Ovary (tissue), 10 donors: ENCODE data around the gene MEG3. TPM values are rescaled to one million over a fixed set of nuclear protein-coding genes. Genes with fewer than 3 reads are reported as not detected.

ENCODE experiments used
- DNase-seq, 5 donors: peaks; one replicate each; pipeline ENCODE4 v3.0.0-alpha.2; 2019 to 2020
- H3K27ac ChIP-seq, 2 donors: fragments of 200-600 bp; one replicate each; pipeline versions ENCODE4 v1.5.1 to v1.8.0; 2019 to 2022
- H3K27me3 ChIP-seq: fragments of 200-600 bp; one replicate; pipeline ENCODE4 v1.8.0; 2022
- H3K36me3 ChIP-seq: fragments of 200-600 bp; sonication (generic); one replicate; pipeline ENCODE4 v1.5.1; 2019
- H3K4me1 ChIP-seq: one replicate; pipeline ENCODE4 v1.8.1; 2013; ENCODE audit warnings: mild to moderate bottlenecking, moderate library complexity; ENCODE audit not compliant: insufficient read depth
- H3K4me3 ChIP-seq: fragments of 200-600 bp; sonication (generic); one replicate; pipeline ENCODE4 v1.5.1; 2017
- H3K9me3 ChIP-seq, 2 donors: fragments of 200-600 bp in 1 of 2; sonication (generic) in 1 of 2; one replicate each; pipeline versions ENCODE4 v1.5.1 to v1.8.1; 2013 to 2019; ENCODE audit warnings: mild to moderate bottlenecking in 1 of 2, moderate library complexity in 1 of 2
- EP300 ChIP-seq: sonication (generic); formaldehyde crosslinking; IDR thresholded peaks from one replicate; pipeline ENCODE4 v1.6.1; 2017; ENCODE audit warnings: antibody characterized with exemption
- POLR2A ChIP-seq: fragments of 450-650 bp; IDR thresholded peaks from one replicate; pipeline ENCODE4 v1.6.1; 2017; ENCODE audit warnings: antibody characterized with exemption, mild to moderate bottlenecking, moderate library complexity
- whole genome bisulfite sequencing, 3 donors: extraction: QIAGEN DNeasy Blood & Tissue Kit in 1 of 3; methylation state at CpG; one replicate each; pipeline versions ENCODE4 v1.1.5 to v1.1.7; 2013 to 2017; 5-methylcytosine and 5-hydroxymethylcytosine counted together
- intact Hi-C, 4 donors: fragments of 100-400 bp; cut with DNase I; formaldehyde crosslinking; loops; one replicate each; pipeline versions ENCODE4 v1.11.0 to v1.15.1; 2022 to 2023
- long read RNA-seq, 3 donors: library from polyadenylated mRNA in 2 of 3; unstranded in 2 of 3; transcript quantifications; one replicate each; pipeline ENCODE4 v2.0.0 and lab custom pipeline, GENCODE V29; 2021 to 2026
- polyA plus RNA-seq, 2 donors: library from polyadenylated mRNA; stranded (reverse); fragments of 200-250 nt in 1 of 2; fragments of 350-450 nt in 1 of 2; fragmentation: Illumina TruSeq in 1 of 2; extraction: RNeasy Lipid Tissue Mini Kit (QIAGEN cat#74804) in 1 of 2; gene quantifications; one replicate each; pipeline ENCODE4 v1.2.3, GENCODE V29; 2013 to 2014
- total RNA-seq, 7 donors: library from RNA; depleted of rRNA in 2 of 7; stranded (reverse); fragments of >200 nt in 2 of 7; fragmentation: NEBNext Ultra II Directional in 3 of 7; extraction: Animal tissue kit (Norgen Biotek cat#: 25700) in 3 of 7; gene quantifications; one replicate each; pipeline versions ENCODE4 v1.1.0 to v1.2.4, GENCODE V29; 2016 to 2023
- TF ChIP-seq, protein P1 (sequence below), 3 donors: fragments of 450-650 bp in 2 of 3; fragments of 200-600 bp in 1 of 3; IDR thresholded peaks; one replicate each; pipeline versions ENCODE4 v1.5.1 to v1.8.0; 2016 to 2022; ENCODE audit warnings: antibody characterized with exemption in 3 of 3, mild to moderate bottlenecking in 1 of 3
- donor health status: DM: no; HTN: no; CAD: no; lungs with moderate emphysema.
- donor health status: DM: no; HTN: no; CAD: no.
- donor health status: Bipolar disorder and iron deficiency.
- donor health status: DM: yes; HTN: yes; CAD: no.
- donor health status: DM: no; HTN: no; CAD: no.
- donor health status: DM: yes; HTN: yes; CAD: no.

Gene MEG3
- 1,000 to 10,000 TPM in 3 of 7 donors, 100 to 1,000 TPM in 4; 186 to 1,950 (median 421) TPM for total RNA-seq
- 100 to 1,000 TPM; 196 to 293 TPM for polyA plus RNA-seq
- long read RNA-seq, donor 1, full-length matches to known transcripts = 1,327 of 1,565 reads
- long read RNA-seq, donor 1, partial matches to known transcripts = 96 of 1,565 reads
- long read RNA-seq, donor 1, other reads (novel, unspliced or antisense) = 142 of 1,565 reads
- long read RNA-seq, donor 2, full-length matches to known transcripts = 98 of 126 reads
- long read RNA-seq, donor 2, partial matches to known transcripts = 11 of 126 reads
- long read RNA-seq, donor 2, other reads (novel, unspliced or antisense) = 17 of 126 reads
- long read RNA-seq, donor 3, full-length matches to known transcripts = 661 of 797 reads
- long read RNA-seq, donor 3, partial matches to known transcripts = 40 of 797 reads
- long read RNA-seq, donor 3, other reads (novel, unspliced or antisense) = 96 of 797 reads

DNA sequence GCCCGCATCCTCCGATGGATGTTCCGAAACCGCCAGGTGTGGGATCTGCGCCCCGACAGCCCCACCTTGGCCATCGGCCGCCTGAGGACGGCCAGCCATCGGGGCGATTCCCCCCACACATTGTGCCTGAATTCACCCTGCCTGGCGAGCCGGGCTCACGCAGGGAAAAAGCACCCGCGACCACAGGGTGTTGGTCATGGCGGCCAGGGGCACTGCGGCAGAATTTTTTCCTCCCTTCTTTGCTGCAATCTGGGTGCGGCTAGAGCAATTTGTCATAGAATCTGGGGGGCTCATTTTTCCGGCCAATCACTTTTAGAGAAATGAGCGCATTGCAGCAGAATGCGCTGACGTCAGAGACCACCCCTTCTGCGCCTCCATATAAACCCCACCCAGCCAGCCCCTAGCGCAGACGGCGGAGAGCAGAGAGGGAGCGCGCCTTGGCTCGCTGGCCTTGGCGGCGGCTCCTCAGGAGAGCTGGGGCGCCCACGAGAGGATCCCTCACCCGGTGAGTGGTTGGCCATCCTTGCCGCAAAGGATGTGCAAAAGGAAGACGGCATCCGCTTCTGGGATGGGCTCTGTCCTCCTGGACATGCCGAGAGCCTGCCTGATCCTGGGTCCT is at the start of gene MEG3:
TSS of gene MEG3 (plus strand) at position 406 of the 619 bp plus-strand sequence.
- DNase-seq = peak; percentile 80 to 88 (median 85)
- H3K36me3 ChIP-seq = no peaks in the 10 kb centered on the region
- intact Hi-C loops = loop anchor here in 3 of 4 donors (5.0 to 10.0 kb wide), 5 partner anchors 119 to 441 kb away; no protein-coding TSS in a partner anchor
- H3K9me3 ChIP-seq = no peaks in the 10 kb centered on the region
- 51 to 55% (median 51%) methylated on average over 39 of the region's 39 CpGs for WGBS, 3 donors
- no peak for TF ChIP-seq EP300
- TF ChIP-seq, protein P1, sequence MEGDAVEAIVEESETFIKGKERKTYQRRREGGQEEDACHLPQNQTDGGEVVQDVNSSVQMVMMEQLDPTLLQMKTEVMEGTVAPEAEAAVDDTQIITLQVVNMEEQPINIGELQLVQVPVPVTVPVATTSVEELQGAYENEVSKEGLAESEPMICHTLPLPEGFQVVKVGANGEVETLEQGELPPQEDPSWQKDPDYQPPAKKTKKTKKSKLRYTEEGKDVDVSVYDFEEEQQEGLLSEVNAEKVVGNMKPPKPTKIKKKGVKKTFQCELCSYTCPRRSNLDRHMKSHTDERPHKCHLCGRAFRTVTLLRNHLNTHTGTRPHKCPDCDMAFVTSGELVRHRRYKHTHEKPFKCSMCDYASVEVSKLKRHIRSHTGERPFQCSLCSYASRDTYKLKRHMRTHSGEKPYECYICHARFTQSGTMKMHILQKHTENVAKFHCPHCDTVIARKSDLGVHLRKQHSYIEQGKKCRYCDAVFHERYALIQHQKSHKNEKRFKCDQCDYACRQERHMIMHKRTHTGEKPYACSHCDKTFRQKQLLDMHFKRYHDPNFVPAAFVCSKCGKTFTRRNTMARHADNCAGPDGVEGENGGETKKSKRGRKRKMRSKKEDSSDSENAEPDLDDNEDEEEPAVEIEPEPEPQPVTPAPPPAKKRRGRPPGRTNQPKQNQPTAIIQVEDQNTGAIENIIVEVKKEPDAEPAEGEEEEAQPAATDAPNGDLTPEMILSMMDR (IDR thresholded peaks at IDR 0.05) = no peak
- peak; percentile 98 for TF ChIP-seq POLR2A
- H3K4me1 ChIP-seq = peaks cover 2% of the 10 kb centered on the region
- H3K27me3 ChIP-seq = no peaks in the 10 kb centered on the region
- peak within 1 kb of the TSS; percentile 49 for H3K4me3 ChIP-seq
- peak within 1 kb of the TSS; percentile 44 to 72 for H3K27ac ChIP-seq

DNA sequence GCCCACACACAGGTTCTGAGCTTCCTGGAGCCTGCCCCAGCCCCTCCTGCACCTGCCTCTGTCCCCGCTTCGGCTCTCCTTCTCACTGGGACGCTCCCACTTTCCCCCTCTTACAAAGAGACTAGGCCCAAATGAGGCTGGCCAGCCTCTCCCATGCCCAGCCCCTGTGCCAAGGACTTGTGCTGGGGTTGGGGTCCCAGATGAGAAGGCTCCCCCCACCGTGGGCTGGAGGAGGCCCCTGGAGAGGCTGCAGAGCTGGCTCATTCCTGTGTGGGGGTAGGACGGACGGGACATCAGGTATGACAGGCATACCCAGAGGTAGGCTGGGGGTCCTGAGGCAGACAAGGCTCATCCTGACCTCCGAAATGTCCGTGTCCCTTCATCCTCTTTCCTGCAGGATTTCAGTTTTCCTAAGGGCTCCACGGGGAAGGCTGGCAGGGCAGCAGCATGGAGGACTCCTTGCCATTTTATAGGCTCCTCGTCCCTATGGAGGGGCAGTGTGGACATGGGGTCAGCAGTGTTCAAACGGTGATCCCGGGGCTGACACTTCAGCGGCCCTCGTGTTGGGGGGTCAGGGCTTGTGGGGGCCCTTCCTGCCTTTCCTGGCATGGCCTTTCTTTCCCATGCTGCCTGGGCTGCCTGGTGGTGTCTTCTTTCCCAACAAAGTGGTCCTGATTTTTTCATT is 49.1 kb upstream of the MEG3 start:
- no peaks in the 10 kb centered on the region for H3K36me3 ChIP-seq
- DNase-seq = peak in 1 of 5 donors; percentile 10
- no peak overlapping the region for H3K4me3 ChIP-seq
- intact Hi-C loops = loop anchor here in 1 of 4 donors (5.0 kb wide), 1 partner anchor 325 kb away; no protein-coding TSS in a partner anchor
- no peak for TF ChIP-seq EP300
- H3K27me3 ChIP-seq = no peaks in the 10 kb centered on the region
- no peak overlapping the region for H3K27ac ChIP-seq
- peaks cover 2% of the 10 kb centered on the region for H3K4me1 ChIP-seq
- H3K9me3 ChIP-seq = no peaks in the 10 kb centered on the region
- WGBS, 3 donors = 76 to 90% (median 84%) methylated on average over 14 of the region's 14 CpGs

DNA sequence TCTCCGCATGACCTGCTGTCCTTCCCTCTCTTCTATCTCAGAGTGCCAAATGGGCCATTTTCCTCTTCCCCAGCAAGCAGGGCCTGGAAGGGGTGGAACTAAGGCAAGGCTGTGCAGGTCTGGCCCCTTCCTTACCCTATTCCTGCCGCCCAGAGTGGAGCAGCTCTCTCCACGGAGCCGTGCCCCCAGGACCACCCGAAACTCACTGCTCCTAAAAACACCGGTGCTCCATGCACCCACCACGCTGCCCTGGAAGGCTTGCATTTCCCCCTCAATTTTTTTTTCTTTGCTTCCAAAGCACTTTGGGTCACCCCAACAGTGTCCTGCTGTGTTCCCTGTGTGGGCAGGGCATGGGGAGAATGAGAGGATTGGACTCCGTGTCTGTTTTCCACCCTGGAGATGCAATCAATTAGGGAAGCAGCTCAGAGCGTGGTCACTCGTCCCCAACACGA is 48.5 kb upstream of the MEG3 start:
- peak in 1 of 5 donors; percentile 4 for DNase-seq
- intact Hi-C loops = loop anchor here in 1 of 4 donors (5.0 kb wide), 1 partner anchor 325 kb away; no protein-coding TSS in a partner anchor
- no peaks in the 10 kb centered on the region for H3K9me3 ChIP-seq

DNA sequence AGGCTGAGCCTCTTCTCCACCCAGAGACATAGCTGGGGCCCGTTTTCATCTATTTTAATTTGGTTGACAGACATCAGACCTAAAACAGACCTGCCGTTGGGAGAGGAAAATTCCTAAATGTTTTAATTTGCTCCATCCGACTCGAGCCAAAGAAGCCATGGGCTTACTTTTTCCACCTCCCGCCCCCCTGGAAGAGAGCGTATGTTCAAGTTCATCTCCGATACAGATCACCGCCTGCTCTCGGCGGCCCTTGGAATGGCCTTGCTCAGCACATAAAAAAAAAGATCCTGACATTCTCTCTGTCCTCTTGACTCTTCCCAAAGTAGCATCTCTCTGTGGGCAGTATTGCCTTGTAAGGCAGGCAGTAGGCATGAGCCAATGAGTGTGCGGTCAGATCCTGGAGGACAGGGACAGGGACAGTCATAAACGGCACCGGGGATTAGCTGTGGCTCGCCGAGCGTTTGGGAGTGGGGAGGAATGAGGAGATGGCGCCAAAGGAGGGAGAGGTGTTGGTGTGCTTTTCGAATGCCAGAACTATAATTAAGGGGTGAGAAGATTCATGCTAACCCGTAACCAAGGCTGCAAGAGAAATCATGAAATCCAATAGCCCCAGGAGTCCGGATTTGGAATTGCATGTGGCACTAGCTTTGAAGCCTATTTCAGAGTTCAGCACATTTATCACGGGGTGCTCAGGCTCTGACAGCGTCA is 47.9 kb upstream of the MEG3 start:
- TF ChIP-seq, protein P1 (IDR thresholded peaks at IDR 0.05) = no peak
- TF ChIP-seq EP300 = no peak
- no peak for TF ChIP-seq POLR2A
- no peaks in the 10 kb centered on the region for H3K36me3 ChIP-seq
- H3K9me3 ChIP-seq = no peaks in the 10 kb centered on the region
- intact Hi-C loops = loop anchor here in 1 of 4 donors (5.0 kb wide), 1 partner anchor 324 kb away; no protein-coding TSS in a partner anchor
- H3K4me3 ChIP-seq = no peak overlapping the region
- 77 to 80% (median 78%) methylated on average over 22 of the region's 22 CpGs for WGBS, 3 donors
- H3K27me3 ChIP-seq = no peaks in the 10 kb centered on the region
- peaks cover 2% of the 10 kb centered on the region for H3K4me1 ChIP-seq
- DNase-seq = peak in 1 of 5 donors; percentile 10
- no peak overlapping the region for H3K27ac ChIP-seq

More for the DNA sequence above, 48.5 kb upstream of the MEG3 start:
- no peak overlapping the region for H3K27ac ChIP-seq
- H3K4me3 ChIP-seq = no peak overlapping the region
- peaks cover 2% of the 10 kb centered on the region for H3K4me1 ChIP-seq
- no peaks in the 10 kb centered on the region for H3K27me3 ChIP-seq
- TF ChIP-seq POLR2A = no peak
- TF ChIP-seq, protein P1 (IDR thresholded peaks at IDR 0.05) = no peak
- no peak for TF ChIP-seq EP300
- 86 to 91% (median 88%) methylated on average over 11 of the region's 11 CpGs for whole genome bisulfite sequencing, 3 donors
- H3K36me3 ChIP-seq = no peaks in the 10 kb centered on the region
